Endometrial microvascular endothelial cells (primary cell): ENCODE measurements around the gene PLVAP. TPM values are rescaled to one million over a fixed set of nuclear protein-coding genes. Genes with fewer than 3 reads are reported as not detected.

Source experiments
- in situ Hi-C: cut with HindIII; loops from 2 replicates; pipeline ENCODE4 v1.10.0; 2017; ENCODE audit warnings: low sequenced_read_pairs, low pct_unique_long_range_greater_than_20kb; ENCODE audit errors: inconsistent ontology term
- total RNA-seq: library from RNA; depleted of rRNA; stranded (reverse); fragments of >200 nt; gene quantifications from one replicate; pipeline ENCODE4 v1.2.3, GENCODE V29; 2015; ENCODE audit errors: inconsistent ontology term

The PLVAP gene
- total RNA-seq, 1 donor from 2014 or later = 0.46 TPM

GRCh38 chr19:17309198-17309964 lies 67.8 kb downstream of the PLVAP start, which contains the start of gene DDA1:
Gene DDA1, plus strand, starts transcription at chr19:17309563. Its CDS starts 92 bp downstream, at chr19:17309655.
- in situ Hi-C loops = no loop called here

- in situ Hi-C loops = no loop called here
These were observed 69.2 kb downstream of the PLVAP start for GRCh38 chr19:17307876-17308377.

- in situ Hi-C loops = no loop called here
These were observed 70.8 kb downstream of the PLVAP start for GRCh38 chr19:17306285-17306714.

GRCh38 chr19:17305517-17306284 lies 71.4 kb downstream of the PLVAP start, which contains the start of gene MRPL34:
Gene MRPL34, plus strand, starts transcription at chr19:17305872. Its CDS starts 21 bp downstream, at chr19:17305893.
- in situ Hi-C loops = no loop called here

GRCh38 chr19:17305216-17305516 lies 72.0 kb downstream of the PLVAP start:
- in situ Hi-C loops = no loop called here

GRCh38 chr19:17304386-17305215 lies 72.5 kb downstream of the PLVAP start:
- in situ Hi-C loops = no loop called here

- in situ Hi-C loops = no loop called here
These were observed 73.2 kb downstream of the PLVAP start for GRCh38 chr19:17303940-17304267.

GRCh38 chr19:17303167-17303939 lies 73.8 kb downstream of the PLVAP start, which contains the start of gene ABHD8:
Gene ABHD8, minus strand, starts transcription at chr19:17303425. Its CDS starts 1,809 bp downstream, at chr19:17301616.
- in situ Hi-C loops = no loop called here

GRCh38 chr19:17302391-17303166 lies 74.6 kb downstream of the PLVAP start:
- in situ Hi-C loops = no loop called here

Other genes with a start within 250 kb of the PLVAP start
- gene USE1, start 162.0 kb downstream of the PLVAP start, total RNA-seq = 11.1 TPM
- 2.7 TPM for gene OCEL1, start 151.1 kb downstream of the PLVAP start, total RNA-seq
- gene NR2F6, start 131.4 kb downstream of the PLVAP start, total RNA-seq = 40.9 TPM
- 18.5 TPM for gene USHBP1, start 112.6 kb downstream of the PLVAP start, total RNA-seq
- 139 TPM for gene BABAM1, start 109.9 kb downstream of the PLVAP start, total RNA-seq
- 1.0 TPM for gene ANKLE1, start 95.4 kb downstream of the PLVAP start, total RNA-seq
- 6.6 TPM for gene ABHD8, start 73.9 kb downstream of the PLVAP start, total RNA-seq
- gene MRPL34, start 71.5 kb downstream of the PLVAP start, total RNA-seq = 115 TPM
- 48.1 TPM for gene DDA1, start 67.8 kb downstream of the PLVAP start, total RNA-seq
- 0.84 TPM for gene ANO8, start 42.5 kb downstream of the PLVAP start, total RNA-seq
- 36.8 TPM for gene GTPBP3, start 39.8 kb downstream of the PLVAP start, total RNA-seq
- not detected for gene CCDC194, start 16.9 kb upstream of the PLVAP start, total RNA-seq
- 306 TPM for gene BST2, start 28.3 kb upstream of the PLVAP start, total RNA-seq
- gene MVB12A, start 42.7 kb upstream of the PLVAP start, total RNA-seq = 88.0 TPM
- not detected for gene TMEM221, start 71.3 kb upstream of the PLVAP start, total RNA-seq
- gene NXNL1, start 83.6 kb upstream of the PLVAP start, total RNA-seq = not detected
- 7.5 TPM for gene SLC27A1, start 93.2 kb upstream of the PLVAP start, total RNA-seq
- 67.2 TPM for gene PGLS, start 134.3 kb upstream of the PLVAP start, total RNA-seq
- 79.4 TPM for gene COLGALT1, start 178.3 kb upstream of the PLVAP start, total RNA-seq